ENCODE measurements around the gene TAF11L5. TPM values are rescaled to one million over a fixed set of nuclear protein-coding genes. Genes with fewer than 3 reads are reported as not detected.

TAF11L5 gene
- total RNA-seq, result not detected in 2 replicates

DNA sequence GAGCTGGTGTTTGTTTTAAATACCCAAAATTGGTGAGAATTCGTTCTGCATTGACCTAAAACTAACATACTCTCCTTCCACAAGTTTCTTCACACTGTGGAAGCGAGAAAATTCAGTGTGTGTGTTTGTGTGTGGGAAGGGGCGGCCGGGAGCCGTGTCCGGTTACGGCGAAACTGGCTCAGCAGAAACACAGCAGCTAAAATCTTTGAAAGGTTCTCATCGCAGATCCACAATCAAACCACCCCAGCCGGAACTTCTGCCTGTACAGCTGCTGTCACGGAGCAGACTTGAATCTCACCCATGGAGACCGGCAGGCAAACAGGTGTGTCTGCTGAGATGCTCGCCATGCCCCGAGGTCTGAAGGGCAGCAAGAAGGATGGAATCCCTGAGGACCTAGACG is at the start of gene TAF11L5:
TAF11L5 (plus strand) TSS at position 301 of the 400 bp plus-strand sequence.

DNA sequence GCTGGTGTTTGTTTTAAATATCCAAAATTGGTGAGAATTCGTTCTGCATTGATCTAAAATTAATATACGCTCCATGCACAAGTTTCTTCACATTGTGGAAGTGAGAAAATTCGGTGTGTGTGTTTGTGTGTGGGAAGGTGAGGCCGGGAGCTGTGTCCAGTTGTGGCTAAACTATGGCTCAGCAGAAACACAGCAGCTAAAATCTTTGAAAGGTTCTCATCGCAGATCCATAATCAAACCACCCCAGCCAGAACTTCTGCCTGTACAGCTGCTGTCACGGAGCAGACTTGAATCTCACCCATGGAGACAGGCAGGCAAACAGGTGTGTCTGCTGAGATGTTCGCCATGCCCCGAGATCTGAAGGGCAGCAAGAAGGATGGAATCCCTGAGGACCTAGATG is 27.1 kb upstream of the TAF11L5 start, which contains the start of gene TAF11L2:
TAF11L2 (plus strand) TSS at position 301 of the 400 bp plus-strand sequence.

DNA sequence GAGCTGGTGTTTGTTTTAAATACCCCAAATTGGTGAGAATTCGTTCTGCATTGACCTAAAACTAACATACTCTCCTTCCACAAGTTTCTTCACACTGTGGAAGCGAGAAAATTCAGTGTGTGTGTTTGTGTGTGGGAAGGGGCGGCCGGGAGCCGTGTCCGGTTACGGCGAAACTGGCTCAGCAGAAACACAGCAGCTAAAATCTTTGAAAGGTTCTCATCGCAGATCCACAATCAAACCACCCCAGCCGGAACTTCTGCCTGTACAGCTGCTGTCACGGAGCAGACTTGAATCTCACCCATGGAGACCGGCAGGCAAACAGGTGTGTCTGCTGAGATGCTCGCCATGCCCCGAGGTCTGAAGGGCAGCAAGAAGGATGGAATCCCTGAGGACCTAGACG is 7.0 kb upstream of the TAF11L5 start, which contains the start of gene TAF11L3:
TAF11L3 (plus strand) TSS at position 301 of the 400 bp plus-strand sequence.

DNA sequence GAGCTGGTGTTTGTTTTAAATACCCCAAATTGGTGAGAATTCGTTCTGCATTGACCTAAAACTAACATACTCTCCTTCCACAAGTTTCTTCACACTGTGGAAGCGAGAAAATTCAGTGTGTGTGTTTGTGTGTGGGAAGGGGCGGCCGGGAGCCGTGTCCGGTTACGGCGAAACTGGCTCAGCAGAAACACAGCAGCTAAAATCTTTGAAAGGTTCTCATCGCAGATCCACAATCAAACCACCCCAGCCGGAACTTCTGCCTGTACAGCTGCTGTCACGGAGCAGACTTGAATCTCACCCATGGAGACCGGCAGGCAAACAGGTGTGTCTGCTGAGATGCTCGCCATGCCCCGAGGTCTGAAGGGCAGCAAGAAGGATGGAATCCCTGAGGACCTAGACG is 3.5 kb upstream of the TAF11L5 start, which contains the start of gene TAF11L4:
TAF11L4 (plus strand) TSS at position 301 of the 400 bp plus-strand sequence.

DNA sequence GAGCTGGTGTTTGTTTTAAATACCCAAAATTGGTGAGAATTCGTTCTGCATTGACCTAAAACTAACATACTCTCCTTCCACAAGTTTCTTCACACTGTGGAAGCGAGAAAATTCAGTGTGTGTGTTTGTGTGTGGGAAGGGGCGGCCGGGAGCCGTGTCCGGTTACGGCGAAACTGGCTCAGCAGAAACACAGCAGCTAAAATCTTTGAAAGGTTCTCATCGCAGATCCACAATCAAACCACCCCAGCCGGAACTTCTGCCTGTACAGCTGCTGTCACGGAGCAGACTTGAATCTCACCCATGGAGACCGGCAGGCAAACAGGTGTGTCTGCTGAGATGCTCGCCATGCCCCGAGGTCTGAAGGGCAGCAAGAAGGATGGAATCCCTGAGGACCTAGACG is 3.3 kb downstream of the TAF11L5 start, which contains the start of gene TAF11L6:
TAF11L6 (plus strand) TSS at position 301 of the 400 bp plus-strand sequence.

Other genes with a start within 250 kb of the TAF11L5 start
- gene TAF11L2, start 27.0 kb upstream of the TAF11L5 start, total RNA-seq, result not detected in 2 replicates
- gene TAF11L3, start 6.9 kb upstream of the TAF11L5 start, total RNA-seq, result not detected in 2 replicates
- not detected in 2 replicates for gene TAF11L4, start 3.4 kb upstream of the TAF11L5 start, total RNA-seq
- not detected in 2 replicates for gene TAF11L6, start 3.4 kb downstream of the TAF11L5 start, total RNA-seq
- gene TAF11L7, start 60.5 kb downstream of the TAF11L5 start, total RNA-seq, result not detected in 2 replicates
- gene TAF11L8, start 65.7 kb downstream of the TAF11L5 start, total RNA-seq, result not detected in 2 replicates
- gene TAF11L9, start 69.2 kb downstream of the TAF11L5 start, total RNA-seq, result not detected in 2 replicates
- gene TAF11L10, start 72.6 kb downstream of the TAF11L5 start, total RNA-seq, result not detected in 2 replicates
- gene TAF11L11, start 78.9 kb downstream of the TAF11L5 start, total RNA-seq, result not detected in 2 replicates
- gene TAF11L12, start 85.2 kb downstream of the TAF11L5 start, total RNA-seq, result not detected in 2 replicates
- gene TAF11L13, start 106.9 kb downstream of the TAF11L5 start, total RNA-seq, result not detected in 2 replicates
- gene TAF11L14, start 109.2 kb downstream of the TAF11L5 start, total RNA-seq, result not detected in 2 replicates

All from mesangial cell (primary cell).